GM21786 (cell line): ENCODE results near the gene CPXM1.
"Not testable (repeated sequence)": the region's sequence is repeated elsewhere in the genome, so short reads cannot be mapped to it uniquely, and the experiment has no call there.

ENCODE experiments used
- ATAC-seq: cut with Tn5 transposase; IDR thresholded peaks from one replicate; pipeline ENCODE4 v1.9.1; 2021; ENCODE audit not compliant: unreplicated experiment

The CPXM1 gene

DNA sequence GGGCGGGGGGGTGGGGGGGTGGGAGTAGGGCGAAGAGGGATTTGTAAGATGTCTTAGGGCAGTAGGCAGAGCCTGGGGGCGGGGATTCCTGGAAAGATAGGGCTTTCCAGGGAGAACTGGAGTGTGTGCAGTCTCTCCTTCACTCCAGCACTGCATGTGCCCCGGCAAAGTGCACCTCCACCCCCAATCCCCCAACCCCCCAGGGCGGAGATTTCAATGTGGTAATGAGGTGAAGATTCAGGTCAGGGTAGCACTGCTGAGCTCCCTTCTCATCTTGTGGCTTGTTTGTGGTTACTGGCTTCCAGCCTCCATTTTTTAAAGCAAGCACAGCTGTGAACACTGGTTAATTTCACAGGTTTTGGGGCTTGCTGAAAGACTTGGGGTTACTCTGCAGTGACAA lies 21.6 kb upstream of the CPXM1 start:
- ATAC-seq, result no peak

DNA sequence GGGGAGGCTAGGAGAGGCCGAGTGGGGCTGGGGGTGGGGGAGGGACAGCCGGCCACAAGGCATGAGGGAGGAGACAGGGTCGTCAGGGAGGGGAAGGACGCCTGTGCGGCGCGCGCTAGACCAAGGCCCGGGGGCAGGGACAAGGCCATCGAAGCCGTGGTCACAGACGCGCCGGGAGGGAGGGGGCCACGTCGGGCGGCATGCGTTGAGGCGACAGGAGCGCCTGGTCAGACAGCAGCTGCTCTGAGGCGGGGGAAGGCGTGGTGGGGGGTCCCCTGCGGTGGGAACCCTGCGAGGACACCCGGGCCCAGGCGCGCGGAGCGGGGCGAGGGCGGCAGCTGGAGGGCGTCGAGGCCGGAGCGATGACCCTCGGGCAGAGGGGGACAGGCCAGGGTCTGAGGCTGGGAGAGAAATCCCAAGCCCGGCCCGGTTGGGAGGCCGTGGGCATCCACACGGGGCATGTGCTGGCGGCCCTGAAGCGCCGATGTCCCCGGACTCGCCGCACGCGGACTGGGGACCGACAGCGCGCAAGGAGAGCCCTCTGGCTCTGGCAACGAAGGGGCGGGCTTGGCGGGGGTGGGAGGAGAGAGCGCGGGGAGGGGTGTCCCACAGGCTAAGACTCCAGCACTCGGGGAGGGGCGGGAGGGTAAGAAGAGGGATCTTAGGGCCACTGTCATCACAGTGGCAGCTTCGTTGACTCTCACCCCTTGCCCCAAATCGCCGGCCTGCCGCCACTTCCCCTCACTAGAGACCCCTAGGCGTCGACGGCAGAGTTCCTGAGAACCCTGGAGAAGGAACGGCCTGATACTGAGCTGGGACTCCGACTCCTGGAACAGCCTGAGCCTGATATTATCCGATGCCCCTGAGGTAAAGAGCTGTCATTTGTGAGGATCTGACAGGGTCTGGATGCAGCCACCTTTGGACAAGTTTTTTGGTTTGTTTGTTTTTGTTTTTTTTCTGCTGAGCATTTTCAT lies 20.8 kb upstream of the CPXM1 start:
- no peak for ATAC-seq

DNA sequence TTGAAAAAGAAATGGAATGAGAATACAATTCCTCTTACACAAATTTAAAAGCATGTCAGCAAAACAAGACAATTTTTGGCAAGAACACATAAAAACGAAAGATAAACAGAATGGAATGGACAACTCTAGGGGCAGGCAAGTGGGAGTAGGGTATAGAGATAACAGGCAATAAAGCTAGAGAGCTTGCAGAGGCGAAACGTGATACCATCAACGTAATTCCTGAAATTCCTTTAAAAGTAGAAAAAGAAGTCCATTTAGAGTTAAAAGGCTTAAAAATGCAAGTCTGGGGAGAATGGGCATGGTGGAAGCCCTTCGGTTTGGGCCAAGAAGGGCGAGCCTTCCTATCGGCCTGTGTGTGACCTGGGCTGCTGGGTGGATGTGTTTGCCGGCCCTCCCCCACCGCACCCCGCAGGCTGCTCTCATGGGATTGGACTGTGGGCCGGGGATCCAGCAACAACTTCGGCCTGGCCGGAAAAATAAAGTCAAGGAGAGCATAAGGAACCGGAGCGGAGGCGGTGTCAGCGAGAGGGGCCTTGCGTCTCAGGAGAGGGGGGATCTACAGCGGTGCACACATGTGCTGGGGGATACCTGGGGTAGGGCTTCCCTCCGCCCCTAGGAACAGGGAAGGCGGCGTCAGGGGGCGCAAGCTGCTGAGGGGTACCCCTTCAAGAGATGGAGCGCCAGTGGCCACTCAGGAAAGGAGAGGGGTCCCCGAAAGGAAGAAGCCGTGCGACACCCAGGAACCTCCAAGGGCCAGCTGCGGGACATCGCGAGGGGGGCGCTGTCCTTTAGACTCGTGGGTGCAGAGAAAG lies 19.9 kb upstream of the CPXM1 start:
- ATAC-seq, result no peak

DNA sequence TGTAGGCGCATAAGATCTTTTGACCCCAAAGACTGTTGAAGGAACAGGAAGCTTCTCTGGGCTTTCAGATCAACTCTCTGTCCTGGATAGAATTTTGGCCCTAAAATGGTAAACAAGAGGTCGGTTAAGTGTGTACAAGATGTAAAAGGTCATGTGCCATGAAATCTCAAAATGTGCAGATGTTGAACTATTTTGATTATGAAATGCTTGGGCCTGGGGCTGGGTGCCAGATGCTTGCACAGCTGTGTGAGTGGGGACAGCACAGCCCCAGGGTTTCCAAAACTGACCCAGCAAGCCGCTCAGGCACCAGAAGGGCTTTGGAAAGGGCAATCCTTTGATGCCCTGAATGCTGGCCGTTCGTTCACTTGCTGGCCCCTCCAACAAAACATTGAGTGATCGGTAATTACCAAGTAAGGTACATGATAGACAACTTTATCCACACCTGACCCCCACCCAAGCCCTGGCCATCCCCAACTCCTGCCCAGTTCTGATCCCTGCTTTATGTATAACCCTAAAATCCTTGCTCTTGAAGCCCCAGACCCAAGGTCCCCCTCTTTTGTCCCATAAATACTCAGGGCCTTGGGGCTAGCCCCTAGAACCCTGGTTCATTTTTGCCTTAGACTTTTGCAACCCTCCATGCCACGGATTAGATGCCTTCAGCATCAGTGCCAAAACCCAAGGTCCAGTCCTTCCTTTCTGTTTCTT lies 17.6 kb upstream of the CPXM1 start:
- ATAC-seq, result no peak

DNA sequence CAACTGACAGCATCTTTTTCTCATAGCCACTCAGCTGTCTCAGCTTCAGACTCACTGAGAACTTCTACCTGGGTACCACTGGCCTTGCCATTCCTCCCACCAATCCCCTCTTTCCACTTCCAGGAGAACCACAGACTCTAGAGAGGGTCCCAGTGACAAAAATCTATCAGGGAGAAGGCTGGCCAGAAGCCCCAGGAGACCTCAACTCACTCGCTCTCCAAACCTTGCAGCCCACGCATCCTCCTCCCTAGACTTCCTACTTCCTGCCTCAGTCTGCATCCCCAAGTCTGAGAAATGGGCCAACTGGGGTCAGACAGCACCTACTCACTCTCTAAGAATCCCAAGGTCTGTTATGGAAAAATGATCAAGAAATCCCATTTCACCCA lies 16.9 kb upstream of the CPXM1 start:
- ATAC-seq, result no peak

DNA sequence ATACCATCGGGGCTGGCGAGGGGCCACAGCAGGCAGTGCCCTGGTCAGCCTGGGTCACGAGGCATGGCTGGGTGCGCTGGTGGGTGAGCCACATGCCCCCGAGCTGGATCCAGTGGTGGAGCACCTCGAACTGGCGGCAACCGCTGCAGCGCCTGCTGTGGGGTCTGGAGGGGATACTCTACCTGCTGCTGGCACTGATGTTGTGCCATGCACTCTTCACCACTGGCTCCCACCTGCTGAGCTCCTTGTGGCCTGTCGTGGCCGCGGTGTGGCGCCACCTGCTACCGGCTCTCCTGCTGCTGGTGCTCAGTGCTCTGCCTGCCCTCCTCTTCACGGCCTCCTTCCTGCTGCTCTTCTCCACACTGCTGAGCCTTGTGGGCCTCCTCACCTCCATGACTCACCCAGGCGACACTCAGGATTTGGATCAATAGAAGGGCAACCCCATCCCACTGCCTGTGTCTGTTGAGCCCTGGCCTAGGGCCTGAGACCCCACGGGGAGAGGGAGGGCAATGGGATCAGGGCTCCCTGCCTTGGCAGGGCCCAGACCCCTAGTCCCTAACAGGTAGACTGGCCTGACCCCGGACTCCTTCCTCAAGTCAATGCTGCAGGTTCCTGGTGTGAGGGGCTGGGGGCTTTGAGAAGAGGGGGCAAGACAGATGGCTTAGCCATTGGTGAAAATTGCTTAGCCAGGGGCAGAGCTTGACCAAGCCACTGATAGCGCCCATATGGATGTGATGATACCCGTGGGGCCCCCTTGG lies 16.3 kb upstream of the CPXM1 start:
- no peak for ATAC-seq

DNA sequence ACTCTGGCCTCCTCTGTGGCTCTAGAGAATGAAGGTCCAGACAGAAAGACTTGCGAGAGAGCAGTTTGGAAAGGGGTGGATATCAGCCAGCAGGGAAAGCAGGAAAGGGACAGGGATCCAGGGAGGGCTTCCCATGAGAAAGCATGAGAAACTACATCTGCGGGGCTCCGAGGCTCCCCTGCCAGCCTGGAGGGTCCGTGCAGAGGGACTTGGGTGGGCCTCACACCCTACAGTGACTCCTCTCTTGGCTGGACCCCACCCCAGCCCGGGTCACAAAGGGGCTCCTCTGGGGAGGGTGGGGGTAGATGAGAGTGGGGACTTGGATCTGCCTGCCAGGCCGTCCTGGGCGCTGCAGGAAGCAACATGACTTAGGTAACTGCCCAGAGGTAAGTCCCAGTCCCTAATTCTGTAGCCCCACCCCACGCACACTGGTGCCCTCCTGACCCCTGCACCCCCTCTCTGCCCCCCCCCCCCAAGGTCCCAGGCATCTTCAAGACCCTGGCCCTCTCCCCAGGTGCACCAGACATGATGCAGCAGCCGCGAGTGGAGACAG lies 15.7 kb upstream of the CPXM1 start, which contains the start of gene TMEM239:
TSS of gene TMEM239 (plus strand) at position 335 of the 553 bp plus-strand sequence. CDS start at position 526, 191 bp downstream.
- no peak for ATAC-seq

DNA sequence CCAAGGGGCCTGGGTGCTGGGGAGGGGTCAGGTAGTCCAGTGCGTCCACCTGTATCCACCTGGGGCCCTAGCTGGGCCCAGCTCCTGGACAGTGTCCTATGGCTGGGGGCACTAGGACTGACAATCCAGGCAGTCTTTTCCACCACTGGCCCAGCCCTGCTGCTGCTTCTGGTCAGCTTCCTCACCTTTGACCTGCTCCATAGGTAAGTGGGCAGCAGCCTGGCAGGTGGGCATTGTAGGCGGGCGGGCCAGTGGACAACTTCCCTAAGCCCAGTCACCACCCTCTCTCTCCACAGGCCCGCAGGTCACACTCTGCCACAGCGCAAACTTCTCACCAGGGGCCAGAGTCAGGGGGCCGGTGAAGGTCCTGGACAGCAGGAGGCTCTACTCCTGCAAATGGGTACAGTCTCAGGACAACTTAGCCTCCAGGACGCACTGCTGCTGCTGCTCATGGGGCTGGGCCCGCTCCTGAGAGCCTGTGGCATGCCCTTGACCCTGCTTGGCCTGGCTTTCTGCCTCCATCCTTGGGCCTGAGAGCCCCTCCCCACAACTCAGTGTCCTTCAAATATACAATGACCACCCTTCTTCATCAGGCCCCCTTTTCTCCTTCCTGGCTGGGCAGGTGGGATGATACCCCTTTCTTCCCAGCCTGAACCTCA lies 14.9 kb upstream of the CPXM1 start:
- ATAC-seq, result no peak

DNA sequence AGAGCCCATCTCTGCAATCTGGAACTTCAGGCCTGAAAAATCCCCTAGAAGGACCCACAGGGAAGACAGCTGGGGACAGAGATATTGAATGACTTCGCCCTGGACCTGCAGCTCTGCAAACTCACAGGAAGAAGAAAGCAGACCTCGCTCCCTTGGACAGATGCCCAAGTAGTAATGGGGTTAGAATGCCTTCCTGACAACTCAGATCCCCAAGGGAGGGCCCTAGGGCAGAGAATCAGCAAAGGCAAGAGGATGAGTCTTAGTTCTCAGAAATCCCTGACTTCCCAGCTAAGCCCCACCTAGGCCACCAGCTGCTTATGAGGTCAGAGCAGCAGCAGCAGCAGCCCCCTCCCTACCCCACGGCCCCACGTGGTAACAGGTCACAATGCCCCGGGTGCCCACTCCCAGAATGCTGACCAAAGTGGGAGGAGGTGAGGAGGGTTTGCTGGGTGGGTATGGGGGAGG lies 14.2 kb upstream of the CPXM1 start, which contains the start of gene C20orf141:
TSS of gene C20orf141 (plus strand) at position 401 of the 465 bp plus-strand sequence. CDS start 198 bp downstream, outside the sequence.
- no peak for ATAC-seq

DNA sequence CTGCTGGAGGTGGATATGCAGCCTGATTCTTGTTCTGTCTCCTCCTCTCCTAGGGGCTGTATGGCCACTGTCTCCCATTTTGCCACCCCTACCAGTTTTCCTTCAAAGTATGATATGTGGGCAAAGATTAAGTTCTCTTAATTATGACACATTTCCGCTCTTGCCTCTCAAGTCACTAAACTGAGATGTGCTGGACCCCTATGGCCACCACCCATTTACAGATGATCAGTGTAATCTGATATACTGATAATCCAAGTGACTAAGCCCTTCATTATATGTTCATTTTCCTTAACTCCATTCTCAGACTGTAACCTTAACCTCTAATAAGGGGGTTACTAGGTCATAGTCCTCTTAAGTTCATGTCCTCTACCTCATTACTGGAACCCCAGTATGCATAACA lies 13.6 kb upstream of the CPXM1 start:
- no peak for ATAC-seq

DNA sequence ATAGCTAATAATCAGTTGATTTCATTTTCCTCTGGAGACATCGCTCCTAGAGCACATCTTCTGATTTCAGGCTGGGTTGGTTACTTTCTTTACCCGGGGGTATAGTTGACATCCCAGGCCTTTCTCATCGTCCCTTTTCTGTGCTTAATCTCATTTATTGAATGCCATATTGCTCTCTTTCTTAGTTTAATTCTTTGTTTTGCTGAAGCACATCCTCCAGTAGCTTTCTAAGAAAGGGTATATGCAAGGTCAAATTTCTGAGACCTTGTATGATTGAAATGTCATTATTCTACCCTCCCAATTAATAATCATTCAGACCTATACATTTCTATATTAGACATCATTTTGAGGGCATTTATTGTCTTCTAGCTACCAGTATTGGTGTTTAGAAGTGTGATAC lies 11.8 kb upstream of the CPXM1 start:
- no peak for ATAC-seq

DNA sequence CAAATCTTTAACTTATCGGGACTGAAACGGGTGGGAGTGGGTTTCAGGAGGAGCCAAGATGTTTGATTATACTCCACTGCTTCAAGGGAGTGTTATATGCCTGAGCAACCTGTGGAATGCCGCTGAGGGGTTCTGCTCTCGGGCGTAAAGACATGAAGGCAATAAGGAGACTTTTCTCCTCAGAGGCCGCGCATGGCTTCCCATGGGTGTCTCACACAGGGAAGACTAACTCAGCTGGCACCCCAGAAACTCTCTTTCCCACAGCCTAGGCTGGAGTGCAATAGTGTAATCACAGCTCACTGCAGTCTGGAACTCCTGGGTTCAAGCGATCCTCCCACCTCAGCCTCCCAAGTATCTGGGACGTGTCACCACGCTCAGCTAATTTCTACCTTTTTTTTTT lies 9.3 kb upstream of the CPXM1 start:
- ATAC-seq, result no peak

DNA sequence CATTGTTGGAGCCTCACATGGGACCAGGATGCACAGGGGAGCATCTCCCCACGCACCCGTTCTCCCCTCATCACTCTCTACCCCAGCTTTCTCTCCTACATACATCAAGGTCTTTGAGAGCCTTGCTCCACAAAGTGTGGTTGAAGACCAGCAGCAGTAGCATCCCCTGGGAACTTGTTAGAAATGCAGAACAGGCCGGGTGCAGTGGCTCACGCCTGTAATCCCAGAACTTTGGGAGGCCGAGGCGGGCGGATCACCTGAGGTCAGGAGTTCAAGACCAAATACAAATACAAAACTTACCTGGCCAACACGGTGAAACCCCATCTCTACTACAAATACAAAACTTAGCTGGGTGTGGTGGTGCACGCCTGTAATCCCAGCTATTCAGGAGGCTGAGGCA lies 7.5 kb upstream of the CPXM1 start:
- not testable (repeated sequence) for ATAC-seq

DNA sequence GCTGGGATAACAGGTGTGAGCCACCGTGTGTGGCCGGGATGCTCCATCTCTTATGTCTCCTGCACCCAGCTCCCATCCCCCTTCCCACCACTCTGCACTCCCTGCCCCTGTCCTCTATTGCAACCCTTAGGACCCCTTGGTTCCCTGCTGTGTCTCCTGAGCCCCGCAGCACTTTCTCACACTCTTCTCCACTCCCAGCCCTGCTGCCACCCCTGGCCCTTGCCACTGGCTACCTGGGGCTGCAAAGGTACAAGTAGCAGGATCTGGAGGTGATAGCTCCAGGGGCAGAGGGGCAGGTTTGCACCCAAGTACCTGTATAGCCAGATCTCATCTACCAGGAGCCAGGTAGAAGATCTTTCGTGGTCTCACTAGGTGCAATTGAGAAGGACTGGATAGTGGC lies 6.6 kb upstream of the CPXM1 start:
- ATAC-seq, result no peak

DNA sequence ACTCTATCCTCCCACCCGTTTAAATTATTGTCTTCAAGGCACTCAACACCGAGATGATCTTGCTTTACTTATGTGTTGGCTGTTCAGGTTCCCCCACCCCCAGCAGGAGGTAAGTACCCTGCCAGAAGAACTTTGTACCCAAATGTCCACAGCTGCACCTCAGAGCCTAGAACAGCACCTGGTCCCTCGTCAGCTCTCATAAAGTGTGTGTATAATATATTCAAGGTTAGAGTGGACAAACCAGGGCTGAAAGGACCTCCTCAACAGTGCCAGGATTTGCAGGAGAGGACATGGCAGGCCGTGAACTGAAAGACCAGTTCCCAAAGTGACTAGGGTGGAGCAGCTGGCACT lies 5.9 kb upstream of the CPXM1 start:
- no peak for ATAC-seq

DNA sequence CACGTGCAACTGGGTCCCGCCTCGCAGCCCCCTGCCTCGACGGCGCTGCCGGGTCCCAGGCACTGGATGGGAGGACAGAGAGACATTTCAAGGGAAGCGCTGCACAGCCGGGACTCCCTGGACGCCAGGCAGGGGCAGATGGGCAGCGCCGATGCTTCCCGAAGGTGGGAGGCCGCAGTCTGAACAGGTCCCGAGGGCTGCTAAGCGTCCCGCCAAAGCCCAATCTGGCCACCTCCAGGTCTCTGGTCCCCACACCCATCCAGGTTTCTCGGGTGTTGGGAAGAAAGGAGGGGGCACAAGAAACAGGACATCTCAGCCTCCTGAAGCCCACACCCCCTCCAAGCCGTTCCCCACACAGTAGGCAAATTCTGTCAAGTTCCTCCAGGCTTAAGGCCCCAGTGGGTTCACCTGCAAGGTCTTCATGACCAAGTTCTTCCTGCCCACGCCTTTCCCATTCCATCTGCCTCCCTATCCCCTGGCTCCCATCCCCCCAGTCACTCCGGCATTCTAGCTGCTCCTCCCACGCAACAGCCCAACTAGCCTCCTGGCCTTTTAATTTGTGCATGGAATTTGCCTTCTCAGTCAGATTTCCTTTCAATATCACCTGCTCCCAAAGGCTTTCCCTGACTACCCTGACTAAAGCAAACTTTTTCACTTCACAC lies 5.4 kb upstream of the CPXM1 start:
- ATAC-seq, result no peak

DNA sequence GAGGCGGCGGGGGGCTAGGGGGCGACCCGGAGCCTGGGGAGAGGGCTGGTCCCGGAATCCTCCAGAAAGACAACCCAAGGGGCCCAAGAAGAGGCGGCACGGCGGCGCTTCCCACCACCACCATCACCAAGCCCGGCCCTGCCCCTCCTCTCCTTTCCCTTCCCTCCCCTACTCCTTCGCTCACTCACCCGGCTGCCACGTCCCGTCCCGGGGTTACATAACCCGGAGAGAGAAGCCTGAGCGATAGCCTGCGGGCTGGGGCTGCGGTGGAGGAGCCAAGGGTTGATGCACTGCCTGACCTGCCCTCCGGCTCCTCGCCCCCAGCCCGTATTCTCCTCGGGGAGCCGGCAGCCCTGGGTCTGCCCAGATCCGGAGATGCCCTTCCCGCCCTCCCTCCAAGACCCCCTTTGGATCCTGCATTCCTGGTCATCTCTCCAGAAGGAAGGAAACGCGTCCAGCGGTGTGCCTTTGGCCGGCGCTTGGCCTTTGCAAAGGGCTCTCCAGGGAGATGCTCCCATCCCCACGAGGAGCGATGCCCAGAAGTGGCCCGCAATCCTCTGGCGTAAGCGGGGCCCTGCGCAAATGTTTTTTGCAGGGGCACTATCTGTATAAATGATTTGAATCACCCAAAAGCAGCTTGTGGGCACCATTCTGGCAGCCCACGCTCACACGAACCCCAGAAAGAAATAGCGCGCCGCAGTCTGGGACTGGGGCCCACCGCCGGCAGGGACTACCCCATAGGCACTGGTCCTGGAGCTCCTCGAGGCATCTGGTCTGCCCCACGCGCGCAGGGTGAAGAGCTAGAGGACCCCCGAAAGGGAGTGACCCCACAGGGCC lies 4.6 kb upstream of the CPXM1 start:
- no peak for ATAC-seq
